GM08714 (cell line): Measurements from ENCODE around the gene GDI2.
"Not testable (repeated sequence)": the region's sequence is repeated elsewhere in the genome, so short reads cannot be mapped to it uniquely, and the experiment has no call there.

Source experiments
- H3K4me3 ChIP-seq: fragments of 200-500 bp; sonication (Bioruptor generic); 2 replicates; pipeline ENCODE4 v1.5.1; 2014; ENCODE audit warnings: mild to moderate bottlenecking, low read length, inconsistent platforms
- ZNF274 ChIP-seq: IDR thresholded peaks from 2 replicates; pipeline ENCODE4 v1.6.1; 2012; ENCODE audit warnings: mild to moderate bottlenecking, low read depth, low read length

GDI2 gene

DNA sequence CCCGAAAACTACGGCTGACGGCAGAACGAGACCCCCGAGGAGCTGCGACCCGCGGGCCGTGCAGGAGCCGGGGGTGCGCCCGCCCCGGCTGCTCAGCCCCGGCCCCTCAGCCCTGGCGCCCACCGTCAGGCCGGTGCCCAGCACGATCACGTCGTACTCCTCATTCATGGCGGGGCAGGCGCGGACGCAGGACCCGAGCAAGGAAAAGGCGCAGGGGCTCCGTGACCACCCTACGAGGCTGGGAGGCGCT is 218 bp downstream of the GDI2 start:
- no peak for TF ChIP-seq ZNF274

DNA sequence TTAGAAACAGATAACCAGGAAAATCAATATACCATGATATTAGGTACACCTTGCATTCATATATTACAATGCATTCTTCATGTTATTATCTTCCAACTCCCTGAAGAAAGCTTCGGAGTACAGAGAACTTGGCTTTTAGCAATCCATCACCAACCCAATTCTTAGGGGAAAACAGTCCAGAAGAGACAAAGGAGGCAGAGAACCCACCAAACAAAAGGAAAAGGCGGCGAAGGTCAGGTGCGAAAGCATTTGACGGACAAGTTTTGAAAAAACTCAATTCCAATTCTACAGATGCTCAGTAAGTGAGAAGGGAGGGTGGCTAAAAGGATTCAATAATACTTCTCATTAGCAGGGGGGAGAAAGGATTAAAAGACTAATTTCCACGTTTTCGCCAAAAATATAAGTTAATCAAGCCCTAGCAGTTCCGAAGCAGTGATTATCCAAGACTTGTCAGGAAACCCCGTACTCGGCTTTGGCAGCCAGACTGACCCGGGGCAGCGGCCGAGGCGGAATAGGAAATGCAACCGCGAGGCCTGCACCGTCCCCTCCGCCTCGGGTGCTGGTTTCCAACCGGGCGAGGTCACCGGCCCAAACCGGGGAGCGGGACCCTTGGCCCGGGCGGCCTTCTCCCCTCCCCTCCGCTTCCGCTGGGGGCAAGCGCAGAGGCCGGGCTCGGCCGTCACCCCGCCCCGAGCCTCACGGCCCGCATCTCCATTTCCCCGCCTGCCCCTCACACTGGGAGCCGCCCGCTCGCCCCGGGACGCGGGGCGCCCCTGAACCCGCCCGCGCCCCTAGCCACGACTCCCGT is 747 bp downstream of the GDI2 start:
- H3K4me3 ChIP-seq = peak overlapping the region; percentile 100
- no peak for TF ChIP-seq ZNF274

More for the DNA sequence above, 218 bp downstream of the GDI2 start:
- peak overlapping the region; percentile 100 for H3K4me3 ChIP-seq

DNA sequence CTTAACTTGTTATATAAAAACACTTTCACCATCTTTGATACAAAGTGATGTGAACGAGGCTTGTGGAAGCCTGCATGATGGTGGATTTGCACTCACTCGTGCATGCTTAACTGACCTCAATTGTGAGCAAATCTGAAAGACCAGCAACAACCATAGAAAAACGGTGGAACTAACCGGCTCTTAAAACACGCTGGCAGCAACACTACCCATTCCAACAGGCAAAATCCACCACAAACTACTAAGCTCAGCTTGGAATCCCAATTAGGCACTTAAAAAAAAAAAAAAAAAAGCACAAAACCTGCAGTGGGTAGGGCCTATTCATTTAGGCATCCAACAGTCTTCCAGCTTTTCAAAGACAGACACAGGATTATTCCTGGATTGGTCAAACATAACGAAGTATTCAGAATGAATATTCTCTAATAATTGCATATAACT is 1.8 kb downstream of the GDI2 start:
- TF ChIP-seq ZNF274 = no peak
- H3K4me3 ChIP-seq = peak overlapping the region; percentile 100

DNA sequence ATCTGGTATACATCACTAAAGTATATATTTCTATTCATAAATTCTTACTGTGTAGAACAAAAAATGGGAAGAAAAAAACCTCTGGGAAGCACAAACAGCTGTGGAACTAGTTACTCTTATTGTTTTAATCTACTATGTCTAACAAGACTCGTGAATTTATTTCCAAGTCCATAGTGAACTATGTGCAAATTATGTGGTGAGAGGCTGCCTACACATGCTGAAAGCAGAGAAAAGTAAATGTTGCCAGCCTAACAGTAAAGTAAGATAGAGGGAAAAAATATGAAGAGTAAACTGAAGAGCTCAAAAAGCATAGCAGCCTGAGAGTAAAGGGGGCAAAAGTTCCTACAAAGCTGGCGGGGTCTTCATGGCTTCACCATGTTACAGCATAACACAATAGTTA is 3.0 kb downstream of the GDI2 start:
- peak overlapping the region; percentile 100; the same call in 1 of the 2 replicates for H3K4me3 ChIP-seq
- no peak for TF ChIP-seq ZNF274

DNA sequence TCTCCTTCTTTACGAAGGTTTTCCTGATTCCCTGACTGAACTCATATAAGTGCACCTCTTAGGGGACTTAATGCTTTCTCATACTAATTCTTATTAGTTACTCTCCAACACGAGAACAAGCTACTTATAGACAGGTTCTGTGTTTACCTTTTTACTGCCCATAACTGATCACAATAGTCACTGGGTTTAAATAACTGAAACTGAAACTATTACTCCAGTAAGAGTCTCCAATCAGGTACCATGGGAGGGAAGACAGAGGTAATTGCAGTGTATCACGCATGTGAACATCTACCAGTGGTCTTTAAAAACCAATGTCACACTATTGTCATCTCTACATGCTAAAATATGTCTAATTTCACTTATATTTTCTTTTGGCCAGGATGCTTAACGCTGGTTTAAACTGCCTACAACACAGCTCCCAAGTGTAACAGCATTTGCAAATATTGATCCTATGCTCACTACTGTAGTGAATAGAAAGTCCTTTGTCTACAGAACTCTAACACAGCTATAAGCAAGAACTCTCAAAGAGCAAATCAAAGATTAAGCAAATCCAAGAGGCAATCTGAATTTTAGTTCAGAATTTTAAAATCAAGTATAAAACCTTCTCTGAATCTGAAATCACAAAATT is 3.6 kb downstream of the GDI2 start:
- TF ChIP-seq ZNF274 = no peak

DNA sequence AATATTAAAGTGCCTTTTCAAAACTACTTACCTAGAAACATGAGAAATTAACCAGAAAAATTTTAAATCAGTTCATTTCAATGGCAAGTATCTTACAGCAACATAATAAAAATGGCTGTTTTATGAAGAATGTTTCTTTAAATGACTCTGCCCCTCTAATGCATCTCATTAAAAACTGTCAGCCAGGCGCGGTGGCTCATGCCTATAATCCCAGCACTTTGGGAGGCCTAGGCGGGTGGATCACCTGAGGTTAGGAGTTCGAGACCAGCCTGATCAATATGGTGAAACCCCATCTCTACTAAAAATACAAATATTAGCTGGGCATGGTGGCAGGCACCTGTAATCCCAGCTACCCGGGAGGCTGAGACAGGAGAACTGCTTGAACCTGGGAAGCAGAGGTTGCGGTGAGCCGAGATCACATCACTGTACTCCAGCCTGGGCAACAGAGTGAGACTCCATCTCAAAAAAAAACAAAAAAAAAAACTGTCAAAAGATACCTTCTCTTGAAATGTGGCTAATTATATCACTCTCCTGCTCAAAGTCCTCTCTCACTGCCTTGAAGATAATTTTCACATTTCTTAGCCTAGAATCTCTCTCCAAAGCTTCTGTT is 4.3 kb downstream of the GDI2 start:
- H3K4me3 ChIP-seq = not testable (repeated sequence)

More for the DNA sequence above, 3.6 kb downstream of the GDI2 start:
- peak overlapping the region; percentile 100; the same call in 1 of the 2 replicates for H3K4me3 ChIP-seq

DNA sequence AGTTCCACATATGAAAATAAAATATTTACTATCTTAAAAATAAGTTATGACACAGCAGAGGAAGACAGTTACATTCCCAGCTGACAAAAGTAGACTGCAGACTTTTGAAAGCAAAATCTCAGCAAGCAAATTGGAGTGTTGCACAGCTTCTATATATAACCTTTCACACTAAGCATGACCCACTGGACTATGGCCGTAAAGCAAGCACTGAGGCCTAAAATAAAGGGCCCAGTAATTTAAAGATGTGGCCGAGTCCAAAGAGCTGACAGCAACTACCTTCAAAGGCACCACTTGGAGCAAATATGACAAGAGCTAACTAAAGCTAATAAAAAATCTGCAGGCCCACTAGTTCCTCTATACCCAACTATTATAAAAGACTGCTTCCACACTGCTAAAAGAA is 6.5 kb downstream of the GDI2 start:
- H3K4me3 ChIP-seq = no peak overlapping the region

DNA sequence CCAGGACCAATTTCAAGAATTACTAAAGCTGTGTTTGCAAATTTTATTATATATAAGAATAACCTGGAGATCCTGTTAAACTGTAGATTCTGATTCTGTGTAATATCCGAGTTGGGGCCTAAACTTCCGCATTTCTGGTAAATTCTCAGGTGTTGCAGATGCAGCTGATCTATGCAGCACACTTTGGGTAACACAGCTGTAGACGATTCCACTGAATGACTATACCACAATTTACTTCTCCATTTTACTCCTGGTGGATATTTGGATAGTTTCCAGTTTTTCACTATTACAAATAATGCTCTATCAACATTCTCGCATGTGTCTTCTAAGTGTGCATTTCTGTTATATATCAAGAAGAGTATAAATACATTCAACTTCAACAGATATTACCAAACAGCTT is 7.5 kb downstream of the GDI2 start:
- TF ChIP-seq ZNF274 = no peak
- H3K4me3 ChIP-seq = no peak overlapping the region

More for the DNA sequence above, 6.5 kb downstream of the GDI2 start:
- no peak for TF ChIP-seq ZNF274

DNA sequence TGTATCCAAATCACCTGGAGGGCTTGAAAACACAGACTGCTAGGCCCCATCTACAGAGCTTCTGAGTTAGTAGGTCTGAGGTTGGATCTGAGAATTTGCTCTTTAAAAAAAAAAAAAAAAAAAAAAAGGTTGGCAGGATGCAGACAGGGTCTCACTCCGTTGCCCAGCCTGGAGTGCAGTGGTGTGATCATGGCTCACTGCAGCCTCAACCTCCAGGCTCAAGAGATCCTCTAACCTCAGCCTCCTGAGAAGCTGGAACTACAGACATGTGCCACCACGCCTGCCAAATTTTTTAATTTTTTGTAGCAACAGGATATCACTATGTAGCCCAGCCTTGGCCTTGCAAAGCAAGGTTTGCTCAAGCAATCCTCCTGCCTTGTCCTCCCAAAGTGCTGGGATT is 8.0 kb downstream of the GDI2 start:
- H3K4me3 ChIP-seq = no peak overlapping the region
- no peak for TF ChIP-seq ZNF274

DNA sequence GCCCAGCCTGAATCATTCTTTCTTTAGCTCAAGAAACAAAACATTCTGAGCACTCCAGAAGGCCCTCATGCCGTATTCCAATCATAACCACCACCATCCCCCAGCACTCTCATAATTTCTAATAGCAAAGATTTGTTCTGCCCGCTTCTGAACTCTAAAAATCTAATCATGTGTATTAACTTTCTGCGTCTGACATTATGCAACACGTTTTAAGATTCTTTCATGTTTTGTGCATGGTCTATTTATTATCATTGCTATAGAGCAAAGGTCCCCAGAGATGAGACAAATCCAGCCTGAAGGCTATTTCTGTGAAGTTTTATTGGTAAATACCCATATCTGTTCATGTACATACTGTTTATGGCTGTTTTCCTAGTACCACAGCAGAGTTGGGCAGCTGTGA is 8.8 kb downstream of the GDI2 start:
- no peak overlapping the region for H3K4me3 ChIP-seq
- TF ChIP-seq ZNF274 = no peak

DNA sequence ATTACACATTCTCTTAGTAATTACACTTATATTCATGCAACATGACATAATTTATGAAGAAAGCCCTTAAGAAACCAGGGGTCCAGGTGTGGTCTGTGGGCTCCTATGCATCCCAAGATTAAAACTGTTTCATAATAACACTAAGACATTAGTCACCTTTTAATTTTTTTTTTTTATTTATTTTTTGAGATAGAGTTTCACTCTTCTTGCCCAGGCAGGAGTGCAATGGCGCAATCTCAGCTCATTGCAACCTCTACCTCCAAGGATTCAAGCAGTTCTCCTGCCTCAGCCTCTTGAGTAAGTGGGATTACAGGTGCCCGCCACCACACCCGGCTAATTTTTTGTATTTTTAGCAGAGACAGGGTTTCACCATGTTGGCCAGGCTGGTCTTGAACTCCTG is 12.5 kb downstream of the GDI2 start:
- H3K4me3 ChIP-seq = no peak overlapping the region
- TF ChIP-seq ZNF274 = no peak

DNA sequence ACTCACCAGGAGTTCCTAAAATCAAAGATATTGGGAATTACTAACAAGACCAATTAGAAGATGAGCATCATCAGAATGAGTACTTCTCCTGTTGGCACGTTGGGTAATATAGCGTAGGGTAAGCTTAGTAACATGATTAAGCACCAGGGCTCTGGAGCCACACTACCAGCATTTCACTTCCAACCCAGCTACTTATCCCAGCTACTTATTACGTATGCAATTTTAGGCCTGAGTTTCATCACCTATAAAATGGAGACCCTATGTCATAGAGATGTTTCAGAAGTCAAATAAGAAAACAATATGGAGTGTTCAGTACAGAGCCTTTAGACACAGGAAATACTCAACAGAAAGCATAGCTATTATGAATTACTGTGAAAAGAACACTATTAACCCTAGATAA is 19.0 kb downstream of the GDI2 start:
- no peak for TF ChIP-seq ZNF274

DNA sequence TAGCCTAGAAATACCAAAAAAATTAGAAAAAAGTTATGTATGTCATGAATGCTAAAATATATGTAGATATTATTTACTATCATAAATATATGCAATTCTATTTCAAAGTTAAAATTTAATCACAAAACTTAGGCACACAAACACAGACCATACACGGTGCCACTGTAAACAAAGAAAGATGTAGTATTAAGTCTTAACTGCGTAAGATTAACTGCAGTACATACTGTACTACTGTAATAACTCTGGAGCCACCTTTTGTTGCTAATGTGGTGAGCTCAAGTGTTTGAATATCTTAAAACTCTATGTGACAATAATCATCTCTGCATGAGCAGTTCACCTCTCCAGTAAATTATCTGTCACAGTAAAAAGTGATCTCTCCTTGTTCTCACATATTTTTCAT is 23.6 kb downstream of the GDI2 start:
- TF ChIP-seq ZNF274 = no peak
- no peak overlapping the region for H3K4me3 ChIP-seq

More for the DNA sequence above, 19.0 kb downstream of the GDI2 start:
- H3K4me3 ChIP-seq = no peak overlapping the region

DNA sequence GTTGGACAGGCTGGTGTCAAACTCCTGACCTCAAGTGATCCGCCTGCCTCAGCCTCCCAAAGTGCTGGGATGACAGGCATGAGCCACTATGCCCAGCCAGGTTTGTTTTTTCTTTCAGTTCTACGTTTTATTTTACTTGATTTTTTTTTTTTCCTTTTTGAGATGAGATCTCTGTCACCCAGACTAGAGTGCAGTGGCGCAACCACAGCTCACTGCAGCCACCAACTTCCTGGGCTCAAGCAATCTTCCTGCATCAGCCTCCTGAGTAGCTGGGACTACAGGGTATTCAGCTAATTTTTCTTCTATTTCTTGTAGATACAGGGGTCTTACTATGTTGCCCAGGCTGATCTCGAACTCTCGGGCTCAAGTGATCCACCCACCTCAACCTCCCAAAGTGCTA is 24.3 kb downstream of the GDI2 start:
- no peak overlapping the region for H3K4me3 ChIP-seq
- no peak for TF ChIP-seq ZNF274

DNA sequence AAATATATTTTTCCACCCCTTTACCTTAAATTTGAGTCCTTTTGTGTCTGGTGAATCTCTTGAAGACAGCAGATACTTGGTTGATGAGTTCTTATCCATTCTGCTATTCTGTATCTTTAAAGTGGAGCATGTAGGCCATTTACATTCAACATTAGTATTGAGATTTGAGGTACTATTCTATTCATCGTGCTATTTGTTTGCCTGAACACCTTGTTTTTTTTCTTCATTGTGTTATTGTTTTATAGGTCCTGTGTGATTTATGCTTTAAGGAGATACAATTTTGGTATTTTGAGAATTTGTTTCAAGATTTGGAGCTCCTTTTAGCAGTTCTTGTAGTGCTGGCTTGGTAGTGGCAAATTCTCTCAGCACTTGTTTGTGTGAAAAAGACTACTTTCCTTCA is 29.9 kb downstream of the GDI2 start:
- H3K4me3 ChIP-seq = no peak overlapping the region
- no peak for TF ChIP-seq ZNF274
